Ovary (tissue), 3 donors: ENCODE results near the gene SMG1.
"Not testable (repeated sequence)": the region's sequence is repeated elsewhere in the genome, so short reads cannot be mapped to it uniquely, and the experiment has no call there.

Experiments
- EP300 ChIP-seq: sonication (generic); formaldehyde crosslinking; IDR thresholded peaks from one replicate; pipeline ENCODE4 v1.6.1; 2017; ENCODE audit warnings: antibody characterized with exemption
- POLR2A ChIP-seq: fragments of 450-650 bp; IDR thresholded peaks from one replicate; pipeline ENCODE4 v1.6.1; 2017; ENCODE audit warnings: antibody characterized with exemption, mild to moderate bottlenecking, moderate library complexity
- TF ChIP-seq, protein P1 (sequence below), 3 donors: fragments of 450-650 bp in 2 of 3; fragments of 200-600 bp in 1 of 3; IDR thresholded peaks; one replicate each; pipeline versions ENCODE4 v1.5.1 to v1.8.0; 2016 to 2022; ENCODE audit warnings: antibody characterized with exemption in 3 of 3, mild to moderate bottlenecking in 1 of 3
- donor health status: DM: no; HTN: no; CAD: no.

DNA sequence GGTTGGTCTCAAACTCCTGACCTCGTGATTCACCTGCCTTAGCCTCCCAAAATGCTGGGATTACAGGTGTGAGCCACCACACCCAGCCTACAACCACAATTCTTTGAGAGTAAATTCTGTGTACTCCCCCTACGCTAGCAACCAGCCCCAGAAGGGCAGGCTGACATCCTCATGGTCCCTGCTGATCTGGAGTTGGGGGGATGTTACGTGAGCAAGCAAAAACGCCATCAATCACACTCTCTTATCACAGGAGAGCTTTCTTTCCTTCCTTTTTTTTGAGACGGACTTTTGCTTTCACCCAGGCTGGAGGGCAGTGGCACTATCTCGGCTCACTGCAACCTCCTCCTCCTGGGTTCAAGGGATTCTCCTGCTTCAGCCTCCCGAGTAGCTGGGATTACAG, 154.0 kb downstream of the SMG1 start:
- TF ChIP-seq, protein P1, sequence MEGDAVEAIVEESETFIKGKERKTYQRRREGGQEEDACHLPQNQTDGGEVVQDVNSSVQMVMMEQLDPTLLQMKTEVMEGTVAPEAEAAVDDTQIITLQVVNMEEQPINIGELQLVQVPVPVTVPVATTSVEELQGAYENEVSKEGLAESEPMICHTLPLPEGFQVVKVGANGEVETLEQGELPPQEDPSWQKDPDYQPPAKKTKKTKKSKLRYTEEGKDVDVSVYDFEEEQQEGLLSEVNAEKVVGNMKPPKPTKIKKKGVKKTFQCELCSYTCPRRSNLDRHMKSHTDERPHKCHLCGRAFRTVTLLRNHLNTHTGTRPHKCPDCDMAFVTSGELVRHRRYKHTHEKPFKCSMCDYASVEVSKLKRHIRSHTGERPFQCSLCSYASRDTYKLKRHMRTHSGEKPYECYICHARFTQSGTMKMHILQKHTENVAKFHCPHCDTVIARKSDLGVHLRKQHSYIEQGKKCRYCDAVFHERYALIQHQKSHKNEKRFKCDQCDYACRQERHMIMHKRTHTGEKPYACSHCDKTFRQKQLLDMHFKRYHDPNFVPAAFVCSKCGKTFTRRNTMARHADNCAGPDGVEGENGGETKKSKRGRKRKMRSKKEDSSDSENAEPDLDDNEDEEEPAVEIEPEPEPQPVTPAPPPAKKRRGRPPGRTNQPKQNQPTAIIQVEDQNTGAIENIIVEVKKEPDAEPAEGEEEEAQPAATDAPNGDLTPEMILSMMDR (IDR thresholded peaks at IDR 0.05): not testable (repeated sequence)
- not testable (repeated sequence) for TF ChIP-seq POLR2A, EP300
